GM13977 (cell line): Measurements from ENCODE around the gene TMEM179.

Source experiments
- DNase-seq: peaks from one replicate; pipeline ENCODE4 v3.0.0; 2012; ENCODE audit warnings: low spot score
- in situ Hi-C: fragments of 300-500 bp; cut with MboI; formaldehyde crosslinking; loops from one replicate; pipeline ENCODE4 v1.12.0; 2022; ENCODE audit warnings: low sequenced_read_pairs, low pct_unique_long_range_greater_than_20kb, mixed read lengths, inconsistent platforms; ENCODE audit not compliant: unreplicated experiment
- TF ChIP-seq, protein P1 (sequence below): IDR thresholded peaks from 2 replicates; pipeline ENCODE4 v1.5.1; 2012; ENCODE audit warnings: mild to moderate bottlenecking, control low read depth; ENCODE audit not compliant: insufficient read depth; ENCODE audit errors: extremely low read depth, missing control alignments

The TMEM179 gene

GRCh38 chr14:104596451-104596918 is 8.1 kb downstream of the TMEM179 start:
- in situ Hi-C loops: no loop called here
- TF ChIP-seq, protein P1, sequence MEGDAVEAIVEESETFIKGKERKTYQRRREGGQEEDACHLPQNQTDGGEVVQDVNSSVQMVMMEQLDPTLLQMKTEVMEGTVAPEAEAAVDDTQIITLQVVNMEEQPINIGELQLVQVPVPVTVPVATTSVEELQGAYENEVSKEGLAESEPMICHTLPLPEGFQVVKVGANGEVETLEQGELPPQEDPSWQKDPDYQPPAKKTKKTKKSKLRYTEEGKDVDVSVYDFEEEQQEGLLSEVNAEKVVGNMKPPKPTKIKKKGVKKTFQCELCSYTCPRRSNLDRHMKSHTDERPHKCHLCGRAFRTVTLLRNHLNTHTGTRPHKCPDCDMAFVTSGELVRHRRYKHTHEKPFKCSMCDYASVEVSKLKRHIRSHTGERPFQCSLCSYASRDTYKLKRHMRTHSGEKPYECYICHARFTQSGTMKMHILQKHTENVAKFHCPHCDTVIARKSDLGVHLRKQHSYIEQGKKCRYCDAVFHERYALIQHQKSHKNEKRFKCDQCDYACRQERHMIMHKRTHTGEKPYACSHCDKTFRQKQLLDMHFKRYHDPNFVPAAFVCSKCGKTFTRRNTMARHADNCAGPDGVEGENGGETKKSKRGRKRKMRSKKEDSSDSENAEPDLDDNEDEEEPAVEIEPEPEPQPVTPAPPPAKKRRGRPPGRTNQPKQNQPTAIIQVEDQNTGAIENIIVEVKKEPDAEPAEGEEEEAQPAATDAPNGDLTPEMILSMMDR: no peak
- no peak for DNase-seq

GRCh38 chr14:104595911-104596450 is 8.6 kb downstream of the TMEM179 start:
- no peak for DNase-seq
- in situ Hi-C loops: no loop called here
- TF ChIP-seq, protein P1: no peak

GRCh38 chr14:104595116-104595675 is 9.4 kb downstream of the TMEM179 start:
- DNase-seq: no peak
- TF ChIP-seq, protein P1: no peak
- in situ Hi-C loops: no loop called here

GRCh38 chr14:104594310-104595046 is 10.1 kb downstream of the TMEM179 start:
- TF ChIP-seq, protein P1: no peak
- in situ Hi-C loops: no loop called here
- DNase-seq: no peak

DNA sequence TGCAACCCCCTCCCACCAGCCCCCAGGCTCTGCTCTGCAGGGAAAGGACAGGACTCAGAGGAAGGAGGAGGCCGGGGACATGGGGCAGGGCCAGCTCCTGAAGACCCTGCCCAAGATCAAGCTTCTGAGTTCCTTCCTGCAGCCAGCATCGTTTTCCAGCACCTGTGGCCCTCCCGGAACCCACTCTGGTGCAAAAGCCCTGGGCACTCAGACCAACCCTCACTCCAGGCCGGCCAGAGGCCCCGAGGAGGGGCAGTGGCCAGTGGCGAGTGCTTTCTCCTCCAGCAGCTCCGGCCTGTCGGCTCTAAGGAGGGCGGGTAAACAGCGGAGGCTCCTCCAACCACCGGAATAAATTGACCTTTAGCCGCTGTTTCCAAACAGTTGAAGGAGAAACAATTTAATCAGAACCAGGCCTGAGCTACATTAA is 10.8 kb downstream of the TMEM179 start:
- TF ChIP-seq, protein P1: no peak
- no peak for DNase-seq
- in situ Hi-C loops: no loop called here

GRCh38 chr14:104593241-104593701 is 11.3 kb downstream of the TMEM179 start:
- DNase-seq: no peak
- in situ Hi-C loops: no loop called here
- TF ChIP-seq, protein P1: no peak
